DMS53 (cell line): ENCODE results near the gene ZNF23.

Source experiments
- DNase-seq: peaks from one replicate; lab custom pipeline; 2025; lab: John Stamatoyannopoulos, UW

Gene ZNF23

GRCh38 chr16:71426069-71426879, 35.8 kb downstream of the ZNF23 start:
- DNase-seq: peak; percentile 96

DNA sequence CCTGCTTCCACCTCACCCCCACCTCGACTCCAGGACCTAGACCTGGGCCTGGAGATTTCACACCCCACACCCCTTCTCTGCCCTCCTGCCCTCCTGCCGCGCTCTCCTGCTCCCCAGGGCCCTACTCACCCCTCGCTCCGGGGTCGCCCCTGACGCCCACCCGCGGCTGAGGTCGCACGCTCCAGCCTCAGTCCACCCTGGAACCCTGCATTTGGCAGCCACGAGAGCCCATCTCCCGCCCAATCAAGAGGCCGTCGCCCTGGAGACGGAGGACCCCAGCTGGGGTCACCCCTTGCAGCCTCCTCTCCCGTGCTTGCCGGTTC, 36.3 kb downstream of the ZNF23 start:
- DNase-seq: peak; percentile 33

DNA sequence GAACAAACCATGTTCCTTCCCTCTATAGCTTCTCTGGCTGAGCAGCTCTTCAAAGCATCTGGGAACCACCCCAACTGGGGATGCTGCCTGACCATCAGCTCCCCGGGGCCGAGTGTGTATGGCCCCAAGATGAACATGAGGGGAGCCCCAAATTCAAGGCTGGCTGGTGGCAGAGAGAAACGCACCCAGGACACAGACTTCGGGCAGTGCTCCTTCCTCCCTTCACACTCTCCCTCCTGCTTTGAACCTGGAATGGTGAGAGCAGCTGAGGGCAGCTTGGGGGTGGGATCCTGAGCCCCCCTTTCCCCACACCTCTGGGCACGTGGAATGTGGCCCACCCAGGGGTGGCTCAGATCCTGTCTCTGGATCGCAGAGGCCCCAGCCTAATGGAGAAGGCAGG, 37.4 kb downstream of the ZNF23 start:
- no peak for DNase-seq

GRCh38 chr16:71423865-71424264, 38.2 kb downstream of the ZNF23 start:
- DNase-seq: no peak

GRCh38 chr16:71423016-71423415, 39.0 kb downstream of the ZNF23 start:
- DNase-seq: no peak

DNA sequence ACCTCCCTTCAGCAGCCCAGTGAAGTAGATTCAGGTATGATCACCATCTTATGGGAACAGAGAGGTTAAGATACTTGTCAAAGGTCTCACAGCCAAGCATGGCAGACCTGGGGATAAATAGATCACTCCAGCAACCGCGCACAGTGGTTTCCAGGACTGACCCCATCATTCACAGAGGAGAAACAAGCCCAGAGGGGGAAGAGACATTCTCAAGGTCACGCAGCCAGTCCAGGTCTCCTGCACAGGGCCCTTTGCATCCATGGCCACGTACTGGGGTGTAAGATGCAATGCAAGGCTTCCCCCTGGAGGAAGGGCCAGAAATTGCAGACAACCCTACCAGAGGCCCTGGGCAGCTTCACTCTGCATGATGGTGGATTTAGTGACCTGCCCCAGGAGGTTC, 40.1 kb downstream of the ZNF23 start:
- peak; percentile 69 for DNase-seq

DNA sequence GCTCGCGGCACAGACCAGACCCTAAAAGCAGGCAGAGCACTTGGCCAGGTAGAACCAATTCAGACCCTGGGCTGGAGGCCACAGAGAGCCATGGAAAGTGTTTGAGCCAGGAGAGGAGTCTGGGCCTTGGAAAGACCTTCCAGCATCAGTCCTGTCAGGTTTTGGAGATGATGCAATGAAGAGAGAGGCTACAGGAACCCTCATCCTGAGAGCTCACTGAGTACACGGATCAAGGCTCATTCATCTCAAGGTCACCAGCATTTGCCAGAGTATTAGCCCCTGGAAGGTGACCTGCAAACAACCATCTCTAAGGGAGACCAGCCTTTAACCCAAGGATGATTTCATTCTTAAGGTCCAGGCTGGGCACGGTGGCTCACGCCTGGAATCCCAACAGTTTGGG, 48.0 kb downstream of the ZNF23 start:
- DNase-seq: no peak

DNA sequence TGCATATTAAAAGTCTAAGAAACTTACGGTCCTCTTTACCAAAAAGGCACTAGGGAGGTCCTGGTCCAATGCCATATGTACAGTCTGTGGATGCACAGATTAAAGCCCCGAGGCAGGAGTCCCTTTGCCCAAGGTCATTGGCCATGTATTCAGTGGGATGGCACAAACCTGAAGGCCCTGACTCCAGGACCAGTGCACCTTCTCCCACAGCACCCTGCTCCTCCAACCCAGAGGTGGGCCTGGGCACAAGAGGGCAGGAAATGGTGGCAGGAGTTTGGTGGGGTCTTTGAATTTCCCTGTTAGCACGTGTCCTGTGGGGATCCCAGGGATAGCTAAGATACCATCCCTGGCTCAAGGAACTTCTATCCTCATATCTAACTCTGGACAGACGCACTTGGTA, 48.7 kb downstream of the ZNF23 start:
- DNase-seq: no peak

DNA sequence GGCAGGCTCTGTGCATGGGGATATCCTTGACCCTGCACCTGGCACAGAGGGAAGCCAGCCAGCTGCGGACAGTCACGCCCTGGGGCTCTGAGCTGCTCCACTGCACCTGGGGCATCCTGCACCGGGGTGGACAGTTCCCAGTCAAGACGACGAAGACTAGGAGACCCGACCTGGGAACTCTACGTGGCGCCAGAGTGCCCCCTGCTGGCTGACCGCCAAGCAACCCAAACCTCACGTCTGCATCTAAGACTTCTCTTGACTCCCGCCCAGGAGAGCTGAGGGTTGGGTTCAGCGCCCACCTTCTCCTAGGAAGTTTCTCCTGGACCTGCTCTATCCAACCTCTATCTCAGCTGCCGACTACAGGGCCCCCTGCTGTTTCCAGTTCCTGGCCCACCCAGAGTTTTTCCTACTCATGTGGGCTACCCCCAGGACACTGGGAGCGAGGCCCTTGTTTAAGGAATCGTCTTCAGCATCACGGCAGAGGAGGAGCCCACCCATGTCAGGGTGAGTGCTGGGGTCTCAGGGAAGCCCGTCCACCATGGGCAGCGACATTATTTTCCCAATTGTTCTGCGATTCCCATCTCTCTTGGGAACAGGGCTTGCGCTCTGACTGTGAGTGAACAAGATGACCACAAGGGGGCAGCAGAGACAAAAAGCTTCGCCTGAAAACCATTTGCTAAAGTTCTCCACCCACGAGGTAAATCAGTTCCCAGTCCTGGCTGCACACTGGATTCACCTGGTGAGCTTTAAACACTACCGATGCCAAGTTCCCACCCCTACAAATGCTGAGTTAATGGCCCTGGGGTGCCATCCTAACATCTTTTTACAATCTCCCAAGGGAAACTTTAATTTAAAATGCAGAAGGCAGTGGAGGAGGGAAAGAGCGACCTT, 49.5 kb downstream of the ZNF23 start:
- peak; percentile 79 for DNase-seq

DNA sequence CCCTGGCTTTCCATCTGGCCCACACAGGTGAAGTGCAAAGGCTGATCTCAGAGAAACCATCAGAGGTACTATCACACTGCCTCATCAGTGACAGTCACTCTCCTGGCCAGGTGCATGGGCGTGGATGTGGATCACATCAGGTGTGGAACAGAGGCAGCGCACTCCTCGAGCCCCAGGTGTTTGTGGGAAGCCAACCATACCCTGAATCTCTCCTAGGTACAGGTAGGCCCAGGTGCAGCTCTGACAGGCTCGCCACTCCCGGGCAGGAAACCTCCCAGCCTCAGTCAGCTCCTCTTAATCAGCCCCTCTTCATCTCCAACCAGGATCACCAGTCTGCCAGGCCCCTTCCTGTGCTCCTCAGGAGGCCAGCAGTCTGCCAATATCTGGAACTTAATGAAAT, 51.9 kb downstream of the ZNF23 start:
- no peak for DNase-seq

DNA sequence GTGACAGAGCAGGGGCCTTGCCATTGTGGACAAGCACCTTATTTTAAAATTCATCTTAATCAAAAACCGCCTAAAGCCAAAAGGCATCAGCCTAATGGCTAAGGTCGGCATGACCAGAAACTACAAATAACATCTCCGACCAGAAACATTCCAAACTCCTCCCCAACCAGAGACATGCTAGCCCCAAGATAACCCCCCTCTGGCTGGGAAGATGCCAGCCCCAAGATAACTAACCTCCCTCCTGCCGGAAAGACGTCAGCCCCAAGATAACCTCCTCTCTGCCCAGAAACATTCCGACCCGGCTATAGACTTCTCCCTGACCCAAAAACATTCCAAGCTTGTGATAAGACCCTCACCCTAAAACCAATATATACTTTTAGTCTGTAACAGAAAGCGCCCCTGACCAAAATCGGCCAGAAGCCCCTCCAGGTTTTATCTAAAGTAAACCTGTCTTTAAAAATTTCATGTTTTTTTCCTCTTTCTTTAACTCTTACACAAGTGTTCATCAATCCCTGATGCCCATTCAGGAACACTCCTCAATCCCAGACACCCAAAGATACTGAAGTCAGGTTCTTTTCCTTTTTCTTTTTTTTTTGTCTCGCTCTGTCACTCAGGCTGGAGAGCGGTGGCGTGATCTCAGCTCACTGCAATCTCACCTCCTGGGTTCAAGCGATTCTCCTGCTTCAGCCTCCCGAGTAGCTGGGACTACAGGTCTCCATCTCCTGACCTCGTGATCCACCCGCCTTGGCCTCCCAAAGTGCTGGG, 52.9 kb downstream of the ZNF23 start:
- no peak for DNase-seq

DNA sequence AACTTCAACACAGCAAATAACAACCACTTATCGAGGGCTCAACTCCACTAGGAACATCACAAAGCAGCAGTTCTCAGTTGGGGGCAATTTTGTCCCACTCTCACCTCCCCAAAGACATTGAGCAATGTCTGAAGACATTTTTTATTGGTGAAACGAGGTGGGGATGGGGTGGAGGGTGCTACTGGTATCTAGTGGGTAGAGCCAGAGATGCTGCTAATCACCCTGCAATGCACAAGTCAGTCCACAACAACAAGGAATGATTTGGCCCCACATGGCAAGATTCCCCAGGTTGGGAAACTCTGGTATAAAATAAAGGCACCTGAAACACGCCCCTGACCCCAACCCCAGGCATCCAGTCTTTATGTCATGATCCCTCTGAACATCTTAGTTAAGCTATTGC, 53.5 kb downstream of the ZNF23 start:
- DNase-seq: no peak

GRCh38 chr16:71407731-71408130, 54.3 kb downstream of the ZNF23 start:
- DNase-seq: no peak

GRCh38 chr16:71406724-71407123, 55.3 kb downstream of the ZNF23 start:
- DNase-seq: no peak

GRCh38 chr16:71406316-71406715, 55.7 kb downstream of the ZNF23 start:
- no peak for DNase-seq

- DNase-seq: no peak
Observed at GRCh38 chr16:71404364-71404763, 57.7 kb downstream of the ZNF23 start.

DNA sequence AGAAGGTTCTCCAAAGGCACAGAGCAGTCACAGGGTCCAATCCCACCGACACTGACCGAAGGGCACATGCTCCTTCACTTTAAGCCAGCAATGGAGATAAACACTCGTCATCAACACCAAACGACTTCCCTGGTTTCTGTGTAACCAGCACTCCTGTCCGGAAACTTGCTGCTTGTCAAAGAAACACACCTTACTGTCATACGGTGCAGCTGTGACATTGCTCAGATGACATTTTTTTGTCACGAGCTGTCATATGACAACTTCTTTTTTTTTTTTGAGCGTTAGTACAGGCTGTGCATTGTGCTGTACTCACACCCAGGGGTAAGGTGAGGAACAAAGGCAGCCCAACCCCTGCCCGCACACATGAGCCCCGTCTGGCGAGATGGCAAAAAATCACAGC, 59.4 kb downstream of the ZNF23 start:
- no peak for DNase-seq

DNA sequence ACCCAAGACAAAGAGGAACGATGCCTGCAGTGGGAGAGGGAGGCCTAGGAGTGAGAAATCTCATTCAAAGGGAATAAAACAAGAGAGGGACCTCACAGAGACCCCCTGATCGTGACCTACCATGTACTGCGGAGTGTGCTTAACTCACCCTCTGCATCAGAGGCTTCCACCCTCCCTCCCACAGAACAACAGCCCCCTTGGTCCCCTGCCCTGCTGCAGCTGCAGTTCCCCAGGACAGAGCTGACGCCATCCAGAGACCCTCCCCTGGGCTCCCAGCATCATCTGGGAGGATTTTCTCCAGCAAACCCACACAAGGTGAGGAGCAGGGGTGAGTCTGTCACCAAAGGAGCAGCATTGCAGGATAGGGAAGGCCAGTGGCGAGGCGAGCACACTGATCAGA, 60.0 kb downstream of the ZNF23 start:
- DNase-seq: no peak

DNA sequence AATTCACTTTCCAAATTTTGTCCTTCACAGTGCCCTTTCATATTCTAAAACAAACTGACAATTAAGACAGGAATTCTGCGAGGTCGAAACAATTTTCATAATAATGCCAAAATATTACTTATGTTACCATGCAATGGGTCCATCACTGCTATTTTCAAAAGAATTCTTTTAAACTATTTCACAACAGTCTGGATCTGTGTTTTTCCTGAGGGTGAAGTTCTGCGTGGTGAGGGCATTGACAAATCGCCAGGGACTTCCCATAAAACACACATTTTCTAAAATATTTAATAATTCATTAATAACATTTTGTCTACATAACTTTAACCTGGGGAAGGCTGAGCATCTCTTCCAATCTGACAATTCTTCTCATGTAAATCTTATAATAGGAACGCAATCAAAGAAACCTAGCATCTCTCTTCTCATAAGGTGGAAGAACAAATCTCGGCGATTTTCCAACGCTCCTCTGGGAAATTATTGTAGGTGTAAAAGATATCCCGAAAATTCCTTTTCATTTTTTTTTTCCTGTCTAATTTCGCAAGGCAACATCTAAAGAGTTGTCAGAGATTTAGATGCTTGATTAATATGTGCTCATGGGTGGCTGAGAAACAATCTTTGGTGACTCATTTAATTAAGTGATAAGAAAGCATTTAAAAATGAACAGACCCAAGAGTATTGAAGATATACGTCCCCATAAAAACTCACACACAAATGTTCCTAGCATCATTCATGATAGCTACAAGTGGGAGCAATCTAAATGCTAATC, 62.1 kb downstream of the ZNF23 start:
- no peak for DNase-seq
